Neural progenitor cell (in vitro differentiated cells): Measurements from ENCODE around the gene DRGX.

Experiments
- CTCF ChIP-seq: fragments of 200-600 bp; sonication (generic); IDR thresholded peaks from 2 replicates; pipeline ENCODE4 v1.5.1; 2017; ENCODE audit warnings: antibody characterized with exemption, mild to moderate bottlenecking
- EZH2 ChIP-seq: fragments of 200-600 bp; sonication (generic); IDR thresholded peaks from 2 replicates; pipeline ENCODE4 v1.6.1; 2017; ENCODE audit warnings: antibody characterized with exemption, mild to moderate bottlenecking, moderate library complexity
- EZH2phosphoT487 ChIP-seq: fragments of 200-600 bp; sonication (generic); IDR thresholded peaks from 2 replicates; pipeline ENCODE4 v1.6.1; 2017; ENCODE audit warnings: antibody characterized with exemption

GRCh38 chr10:49377256-49377655 is 18.6 kb downstream of the DRGX start:
- TF ChIP-seq CTCF (no peak), EZH2phosphoT487 (no peak), EZH2 (no peak)
